Caco-2 (cell line): ENCODE results near the gene OAT. TPM values are rescaled to one million over a fixed set of nuclear protein-coding genes. Genes with fewer than 3 reads are reported as not detected.

Experiments
- BruUV-seq: library from RNA; stranded (reverse); fragments of 400-500 nt; replicated peaks from 2 replicates; lab custom pipeline; 2021; lab: Mats Ljungman, UMichigan
- CTCF ChIA-PET: fragments of 300-600 bp; sonication (Branson Sonifier 250); formaldehyde crosslinking; loops from one replicate; lab custom pipeline; 2022; ENCODE audit warnings: antibody characterized with exemption; lab: Charles Lee
- POLR2A ChIA-PET: fragments of 300-600 bp; sonication (Branson Sonifier 250); formaldehyde crosslinking; loops from one replicate; lab custom pipeline; 2022; ENCODE audit warnings: antibody characterized with exemption; lab: Charles Lee
- DNase-seq, 2 experiments: peaks; one replicate each; pipeline versions ENCODE4 v3.0.0 to v3.0.0-alpha.2; 2020 to 2022
- H3K27me3 ChIP-seq: replicated peaks from 2 replicates; pipeline ENCODE4 v1.6.0; 2011; ENCODE audit warnings: low read length; ENCODE audit not compliant: control insufficient read depth, insufficient read depth
- H3K36me3 ChIP-seq: 2 replicates; pipeline ENCODE4 v1.5.1; 2011; ENCODE audit warnings: low read length; ENCODE audit not compliant: control insufficient read depth, insufficient read depth
- H3K4me1 ChIP-seq: fragments of 250-450 bp; sonication (Bioruptor Pico); 2 replicates; pipeline ENCODE4 v1.5.1; 2020; ENCODE audit warnings: mild to moderate bottlenecking
- H3K4me3 ChIP-seq: 2 replicates; pipeline ENCODE4 v1.5.1; 2011; ENCODE audit warnings: low read depth, mild to moderate bottlenecking, control low read depth, low read length
- H3K9me3 ChIP-seq: fragments of 250-450 bp; sonication (Bioruptor Pico); 2 replicates; pipeline ENCODE4 v1.5.1; 2020; ENCODE audit warnings: mild to moderate bottlenecking, moderate library complexity
- H3K27ac Mint-ChIP-seq: one replicate; pipeline ENCODE4 v1.8.0; 2022; ENCODE audit warnings: mixed read lengths; ENCODE audit not compliant: unreplicated experiment
- H3K27me3 Mint-ChIP-seq: one replicate; pipeline ENCODE4 v1.8.0; 2022; ENCODE audit warnings: mixed read lengths; ENCODE audit not compliant: insufficient read depth, unreplicated experiment
- H3K36me3 Mint-ChIP-seq: one replicate; pipeline ENCODE4 v1.8.0; 2022; ENCODE audit warnings: mild to moderate bottlenecking, mixed read lengths; ENCODE audit not compliant: insufficient read depth, unreplicated experiment
- H3K4me1 Mint-ChIP-seq: one replicate; pipeline ENCODE4 v1.8.0; 2022; ENCODE audit warnings: low read depth, mixed read lengths; ENCODE audit not compliant: unreplicated experiment
- H3K4me3 Mint-ChIP-seq: one replicate; pipeline ENCODE4 v1.8.0; 2022; ENCODE audit warnings: mild to moderate bottlenecking, moderate library complexity, mixed read lengths; ENCODE audit not compliant: unreplicated experiment
- H3K9me3 Mint-ChIP-seq: one replicate; pipeline ENCODE4 v1.8.0; 2022; ENCODE audit warnings: mixed read lengths; ENCODE audit not compliant: unreplicated experiment
- CTCF ChIP-seq, 2 experiments: fragments of 200-600 bp in 1 of 2; IDR thresholded peaks; 1 replicate in 1 of 2; 2 replicates in 1 of 2; pipeline versions ENCODE4 v1.5.1 to v1.8.0; 2011 to 2022; ENCODE audit warnings: antibody characterized with exemption in 1 of 2, control low read depth in 1 of 2, inconsistent platforms in 1 of 2, low read depth in 1 of 2, low read length in 1 of 2, mild to moderate bottlenecking in 1 of 2, moderate library complexity in 1 of 2; ENCODE audit not compliant: insufficient read depth in 1 of 2, severe bottlenecking in 1 of 2, unreplicated experiment in 1 of 2
- intact Hi-C: fragments of 100-400 bp; cut with micrococcal nuclease; formaldehyde crosslinking; loops from one replicate; pipeline ENCODE4 v1.10.0; 2022; ENCODE audit not compliant: unreplicated experiment
- total RNA-seq: library from RNA; stranded (reverse); gene quantifications from 2 replicates; pipeline ENCODE4 v1.2.3, GENCODE V29; 2022

The OAT gene
- total RNA-seq, 1 experiment from 2014 or later, result 312 TPM

- H3K4me1 ChIP-seq, result peaks cover 22% of the 10 kb centered on the region
- H3K27me3 ChIP-seq, result peaks cover 2% of the 10 kb centered on the region
- intact Hi-C loops, result loop anchor here (2.0 kb wide), 1 partner anchor 21 kb away; no protein-coding TSS in a partner anchor
- CTCF ChIA-PET, result interaction anchor here (0.5 to 1.4 kb wide), 3 partner anchors 12 to 331 kb away, joined by 3 read pairs; partner anchors contain the start of genes LHPP and OAT
- peaks cover 19% of the 10 kb centered on the region for H3K27me3 Mint-ChIP-seq
- no peaks in the 10 kb centered on the region for H3K9me3 ChIP-seq
- POLR2A ChIA-PET, result no interaction called here
- peak overlapping the region; percentile 41 for H3K4me3 ChIP-seq
- H3K4me3 Mint-ChIP-seq, result peak overlapping the region; percentile 75
- no peak overlapping the region for H3K27ac Mint-ChIP-seq
- H3K36me3 ChIP-seq, result no peaks in the 10 kb centered on the region
- no TSS peak for BruUV-seq
- no peak for TF ChIP-seq CTCF (IDR thresholded peaks at IDR 0.05; ENCODE audit: insufficient read depth in 1 of 2, low read depth in 1 of 2, low read length in 1 of 2, severe bottlenecking in 1 of 2, unreplicated experiment in 1 of 2)
- H3K4me1 Mint-ChIP-seq, result peaks cover 6% of the 10 kb centered on the region
- H3K9me3 Mint-ChIP-seq, result no peaks in the 10 kb centered on the region
- H3K36me3 Mint-ChIP-seq, result no peaks in the 10 kb centered on the region
- DNase-seq, result peak in 1 of 2 experiments; percentile 23
Measured at GRCh38 chr10:124449170-124450011, 30.7 kb upstream of the OAT start.

- POLR2A ChIA-PET, result no interaction called here
- H3K27me3 ChIP-seq, result peaks cover 2% of the 10 kb centered on the region
- Mint-ChIP-seq H3K36me3 (no peaks in the 10 kb centered on the region), H3K4me3 (peak overlapping the region; percentile 75), H3K4me1 (peaks cover 6% of the 10 kb centered on the region), H3K27me3 (peaks cover 19% of the 10 kb centered on the region), H3K9me3 (no peaks in the 10 kb centered on the region), H3K27ac (no peak overlapping the region)
- intact Hi-C loops, result loop anchor here (2.0 kb wide), 1 partner anchor 22 kb away; no protein-coding TSS in a partner anchor
- H3K4me3 ChIP-seq, result peak overlapping the region; percentile 12; the same call in 1 of the 2 replicates
- H3K4me1 ChIP-seq, result peaks cover 22% of the 10 kb centered on the region
- BruUV-seq, result no TSS peak
- CTCF ChIA-PET, result interaction anchor here (0.6 to 1.4 kb wide), 2 partner anchors 13 to 30 kb away, joined by 3 read pairs; partner anchors contain the start of genes LHPP and OAT
- H3K9me3 ChIP-seq, result no peaks in the 10 kb centered on the region
- H3K36me3 ChIP-seq, result no peaks in the 10 kb centered on the region
- TF ChIP-seq CTCF (IDR thresholded peaks at IDR 0.05; ENCODE audit: insufficient read depth in 1 of 2, low read depth in 1 of 2, low read length in 1 of 2, severe bottlenecking in 1 of 2, unreplicated experiment in 1 of 2), result no peak
- DNase-seq, result no peak
Measured at GRCh38 chr10:124448696-124449169, 30.0 kb upstream of the OAT start.

- peak overlapping the region; percentile 75 for H3K4me3 Mint-ChIP-seq
- BruUV-seq, result no TSS peak
- POLR2A ChIA-PET, result no interaction called here
Measured at GRCh38 chr10:124447751-124448466, 29.2 kb upstream of the OAT start.

More at GRCh38 chr10:124447751-124448466, 29.2 kb upstream of the OAT start:
- Histone ChIP-seq H3K36me3 (no peaks in the 10 kb centered on the region), H3K4me3 (no peak overlapping the region), H3K27me3 (peaks cover 2% of the 10 kb centered on the region), H3K9me3 (no peaks in the 10 kb centered on the region), H3K4me1 (peaks cover 22% of the 10 kb centered on the region)
- no peak overlapping the region for H3K27ac Mint-ChIP-seq
- intact Hi-C loops, result loop anchor here (2.0 kb wide), 1 partner anchor 23 kb away; no protein-coding TSS in a partner anchor
- no peak for TF ChIP-seq CTCF (IDR thresholded peaks at IDR 0.05; ENCODE audit: insufficient read depth in 1 of 2, low read depth in 1 of 2, low read length in 1 of 2, severe bottlenecking in 1 of 2, unreplicated experiment in 1 of 2)
- H3K4me1 Mint-ChIP-seq, result peaks cover 6% of the 10 kb centered on the region
- CTCF ChIA-PET, result interaction anchor here (0.6 kb wide), 1 partner anchor 30 kb away, joined by 10 read pairs; no protein-coding TSS in a partner anchor
- no peaks in the 10 kb centered on the region for H3K36me3 Mint-ChIP-seq
- peaks cover 19% of the 10 kb centered on the region for H3K27me3 Mint-ChIP-seq
- DNase-seq, result no peak
- no peaks in the 10 kb centered on the region for H3K9me3 Mint-ChIP-seq
